Stimulated activated CD8-positive, alpha-beta memory T cell treated with anti-CD3 and anti-CD28 coated beads, Interleukin-4, amount 100 ng/mL, for 4 hours (primary cell): ENCODE results near the gene TNFSF11.
"Not testable (repeated sequence)": the region's sequence is repeated elsewhere in the genome, so short reads cannot be mapped to it uniquely, and the experiment has no call there.

Experiments used
- DNase-seq, 2 donors: peaks; one replicate each; pipeline ENCODE4 v3.0.0-alpha.2; 2020; ENCODE audit warnings: low read depth in 2 of 2, low spot score in 1 of 2

The TNFSF11 gene

DNA sequence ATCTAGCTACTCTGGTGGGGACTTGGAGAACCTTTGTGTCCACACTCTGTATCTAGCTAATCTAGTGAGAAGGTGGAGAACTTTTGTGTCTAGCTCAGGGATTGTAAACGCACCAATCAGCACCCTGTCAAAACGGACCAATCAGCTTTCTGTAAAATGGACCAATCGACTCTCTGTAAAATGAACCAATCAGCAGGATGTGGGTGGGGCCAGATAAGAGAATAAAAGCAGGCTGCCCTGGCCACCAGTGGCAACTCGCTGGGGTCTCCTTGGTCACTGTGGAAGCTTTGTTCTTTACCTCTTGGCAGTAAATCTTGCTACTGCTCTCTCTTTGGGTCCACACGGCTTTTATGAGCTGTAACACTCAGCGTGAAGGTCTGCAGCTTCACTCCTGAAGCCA lies 13.6 kb upstream of the TNFSF11 start:
- not testable (repeated sequence) for DNase-seq

DNA sequence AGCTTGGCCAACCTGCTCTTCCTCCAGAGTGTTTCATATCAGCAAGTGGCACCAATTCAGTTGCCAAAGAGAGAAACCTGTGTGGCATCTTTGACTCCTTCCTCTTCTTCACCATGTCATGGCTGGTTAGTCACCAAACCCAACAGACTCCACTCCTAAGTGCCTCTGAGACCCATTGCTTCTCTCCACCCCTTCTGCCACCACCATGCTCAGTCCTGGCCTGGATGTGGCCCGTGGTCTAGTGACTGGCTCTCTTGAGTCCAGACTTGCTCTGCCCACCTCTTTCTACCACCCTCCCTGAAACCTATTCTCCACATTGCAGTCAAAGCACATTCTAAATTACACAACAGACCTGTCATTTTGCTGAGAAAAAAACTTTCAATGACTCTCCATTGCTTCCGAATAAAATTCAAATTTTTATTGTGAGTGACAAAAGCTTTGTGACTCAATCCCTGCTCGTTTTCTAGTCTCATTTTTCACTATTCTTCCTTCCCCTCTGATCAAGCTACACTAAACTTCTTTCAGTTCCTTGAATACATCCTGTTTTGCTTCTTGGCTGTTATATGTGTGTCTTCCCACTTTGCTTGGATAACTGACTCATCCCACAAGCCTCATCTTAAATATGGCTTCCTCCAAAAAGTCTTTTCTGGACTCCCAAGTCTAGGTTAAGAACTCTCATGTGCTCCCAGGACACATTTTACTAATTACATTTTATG lies 12.0 kb upstream of the TNFSF11 start:
- DNase-seq, result no peak

GRCh38 chr13:42567906-42568305 lies 6.0 kb upstream of the TNFSF11 start:
- DNase-seq, result no peak

DNA sequence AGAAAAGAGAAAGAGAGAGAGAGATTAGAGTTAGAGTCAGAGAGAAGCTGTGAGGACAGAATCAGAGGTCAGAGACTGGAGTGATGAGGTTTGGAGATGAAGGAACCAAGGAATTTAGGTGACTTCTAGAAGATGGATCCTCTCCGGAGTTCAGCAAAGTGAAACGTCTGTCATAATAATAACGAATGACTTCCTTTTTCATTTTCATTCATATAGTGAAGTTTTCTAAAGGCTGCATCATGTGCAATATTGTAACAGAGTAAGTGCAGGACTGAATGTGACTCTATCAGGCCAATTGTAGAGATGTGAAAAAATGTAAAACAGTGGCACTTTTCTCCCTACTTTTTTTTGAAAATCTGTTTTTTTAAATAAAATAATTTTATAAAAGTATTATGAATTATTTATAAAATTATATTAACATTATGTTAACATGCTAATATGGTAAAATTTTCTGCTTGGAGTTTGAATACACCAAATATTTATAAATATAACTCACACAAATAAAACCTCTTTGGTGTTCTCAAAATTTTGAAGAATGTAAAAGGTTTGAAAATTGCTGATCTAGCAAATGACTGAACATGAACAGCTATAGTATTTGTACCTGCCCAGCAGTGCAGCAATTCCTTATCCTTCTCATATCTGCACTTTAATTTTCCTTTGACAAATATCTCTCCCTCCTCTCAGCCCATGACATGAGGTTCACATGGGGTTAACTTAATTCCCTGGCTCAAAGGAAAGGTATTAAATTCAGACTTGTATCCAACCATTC lies 4.2 kb upstream of the TNFSF11 start:
- DNase-seq, result no peak

DNA sequence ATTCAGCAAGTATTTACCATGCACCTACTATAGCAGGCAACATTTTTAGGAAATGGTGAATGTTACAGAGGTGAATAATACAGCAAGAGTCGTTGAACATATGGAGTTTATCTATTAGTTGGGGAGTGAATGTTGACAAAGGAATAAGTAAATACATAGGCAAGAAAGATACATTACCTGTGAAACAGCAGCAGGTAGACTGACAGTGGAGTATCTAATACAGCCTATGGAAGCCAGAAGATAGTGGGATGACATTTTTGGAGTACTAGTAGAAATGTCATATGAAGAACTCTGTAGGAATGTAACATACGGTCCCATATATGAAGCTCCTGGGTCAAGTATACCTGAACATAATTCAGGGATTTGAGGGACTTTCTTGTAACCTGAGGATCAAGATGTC lies 2.1 kb upstream of the TNFSF11 start:
- DNase-seq, result no peak

DNA sequence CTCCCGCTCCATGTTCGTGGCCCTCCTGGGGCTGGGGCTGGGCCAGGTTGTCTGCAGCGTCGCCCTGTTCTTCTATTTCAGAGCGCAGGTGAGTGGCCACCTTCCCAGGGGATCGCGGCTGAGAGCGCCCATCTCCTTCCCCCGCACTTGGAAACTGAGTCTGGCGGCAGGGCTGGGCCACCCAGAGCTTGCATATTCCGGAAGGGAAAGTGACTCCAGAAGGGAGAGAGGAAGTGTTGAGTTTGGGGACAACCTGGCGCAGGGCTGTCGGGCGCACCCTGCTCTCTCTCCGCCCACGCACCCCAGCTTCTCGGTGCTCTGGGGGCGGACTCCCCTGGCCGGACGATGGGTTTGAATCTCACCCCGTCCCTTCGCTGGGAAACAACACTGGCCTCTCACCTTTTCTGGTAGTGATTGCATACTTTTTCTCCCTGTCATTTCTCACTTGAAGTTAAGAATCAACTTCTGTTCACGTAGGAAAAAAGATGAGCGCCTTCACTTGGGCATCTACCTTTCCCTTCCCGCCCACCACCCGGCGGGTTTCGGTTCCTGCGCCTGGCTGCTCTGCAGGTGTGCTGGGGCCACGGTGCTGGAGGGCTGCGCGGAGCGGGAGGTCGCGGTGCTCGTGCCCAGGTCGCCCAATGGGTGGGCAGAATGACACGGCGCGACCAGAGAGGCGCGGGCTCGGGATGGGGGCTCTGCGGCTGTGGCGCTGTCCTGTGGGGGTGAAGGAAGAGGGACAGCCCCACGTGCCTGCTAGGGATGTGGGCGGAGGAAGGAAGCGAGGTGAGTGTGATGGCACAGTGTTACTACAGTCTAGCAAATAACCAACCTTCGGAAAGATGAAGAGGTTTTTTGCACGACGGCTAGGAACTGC lies 721 bp downstream of the TNFSF11 start:
- DNase-seq, result peak; percentile 40 to 47

GRCh38 chr13:42575938-42576337 lies 2.0 kb downstream of the TNFSF11 start:
- DNase-seq, result no peak

DNA sequence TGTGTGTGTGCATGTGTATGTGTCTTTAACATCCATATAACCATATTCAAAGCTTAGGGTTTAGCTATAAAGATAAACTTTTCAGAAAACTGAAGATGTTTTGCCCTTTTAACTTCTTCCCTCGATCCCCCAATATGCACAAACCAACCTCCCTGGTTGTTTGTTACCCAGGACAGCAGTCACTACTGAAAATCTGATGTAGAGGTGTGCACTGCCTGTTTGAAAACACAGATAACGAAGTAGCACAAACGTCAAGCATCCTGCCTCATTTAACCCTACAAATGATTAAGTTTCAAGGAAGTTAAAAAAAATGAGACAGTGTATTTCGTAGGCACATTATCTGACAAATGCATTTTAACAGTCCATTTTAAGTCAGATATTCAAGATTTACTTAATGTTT lies 3.6 kb downstream of the TNFSF11 start:
- DNase-seq, result no peak

DNA sequence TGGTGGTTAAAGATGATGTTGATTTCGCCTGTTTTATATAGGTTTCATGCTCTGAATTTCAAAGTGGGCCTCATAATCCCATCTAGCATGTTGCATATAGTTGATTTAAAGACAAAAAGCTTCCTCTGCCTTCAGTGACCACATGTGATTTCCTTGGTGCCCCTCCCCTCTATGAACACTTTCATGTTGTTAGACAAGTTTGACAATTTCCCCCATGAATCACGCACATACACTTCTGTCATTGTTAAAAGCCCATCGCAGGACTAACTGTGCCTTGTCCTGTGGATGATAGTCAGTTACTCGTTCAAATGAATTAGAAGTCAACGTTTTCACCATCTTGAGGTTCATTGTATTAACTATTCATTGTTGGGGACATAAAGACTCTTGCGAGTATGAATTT lies 6.7 kb downstream of the TNFSF11 start:
- DNase-seq, result no peak

DNA sequence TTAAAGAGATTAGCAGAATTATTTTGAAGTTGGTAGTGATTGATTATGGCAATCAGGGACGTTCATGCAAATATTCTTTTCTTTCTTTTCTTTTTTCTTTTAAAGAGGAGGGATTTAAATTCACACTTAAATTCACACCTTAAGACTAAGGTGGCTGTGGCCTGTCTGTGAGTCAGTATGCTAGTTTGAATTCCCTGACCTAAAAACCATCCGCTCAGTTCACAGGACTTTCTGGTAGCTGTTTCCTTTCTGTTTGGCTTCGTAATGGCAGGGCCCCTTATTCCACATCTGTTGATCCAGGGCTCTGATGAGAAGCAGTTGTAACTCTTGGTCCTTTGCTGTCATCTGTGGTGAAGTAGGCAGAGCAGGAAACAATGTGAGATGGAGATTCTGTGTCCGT lies 7.5 kb downstream of the TNFSF11 start:
- DNase-seq, result no peak

GRCh38 chr13:42591602-42592001 lies 17.6 kb downstream of the TNFSF11 start:
- DNase-seq, result no peak

GRCh38 chr13:42592915-42593900 lies 19.3 kb downstream of the TNFSF11 start:
- DNase-seq, result no peak

DNA sequence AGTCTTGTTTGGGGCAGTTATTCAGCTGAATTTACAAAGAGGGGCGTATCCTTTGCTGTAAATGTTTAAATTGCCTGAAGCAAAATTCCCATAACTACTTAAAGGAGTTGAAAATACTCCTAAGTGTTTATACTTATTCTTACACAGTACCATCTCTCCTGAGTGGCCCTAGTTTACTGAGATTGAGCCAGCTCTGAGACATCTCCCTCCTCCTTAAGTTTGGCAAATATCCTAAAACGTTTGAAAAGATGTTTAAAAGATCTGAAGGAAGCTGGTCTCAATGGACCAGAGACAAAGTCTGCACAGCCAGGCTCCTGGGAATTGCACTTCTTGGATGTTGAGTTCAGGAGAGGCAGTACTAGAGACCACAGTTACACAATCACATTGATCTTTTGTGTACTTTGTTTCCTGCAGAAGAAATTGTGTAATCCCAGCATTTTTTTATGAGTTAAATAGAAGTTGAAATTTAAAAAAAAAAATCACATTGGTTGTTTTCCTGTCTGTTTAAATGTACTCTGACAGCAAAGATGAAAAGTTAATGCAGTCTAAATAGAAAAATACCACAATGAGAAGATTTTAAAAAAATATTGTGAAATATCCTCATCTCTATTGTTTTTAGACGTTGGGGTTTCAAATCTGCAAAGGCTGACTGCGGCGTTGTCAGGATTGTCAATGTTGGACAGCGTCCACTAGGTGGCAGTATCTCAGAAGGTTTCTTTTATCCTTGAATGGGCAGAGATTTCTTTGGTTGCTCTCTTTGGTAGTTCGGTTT lies 20.7 kb downstream of the TNFSF11 start:
- peak; percentile 10 to 26 for DNase-seq

DNA sequence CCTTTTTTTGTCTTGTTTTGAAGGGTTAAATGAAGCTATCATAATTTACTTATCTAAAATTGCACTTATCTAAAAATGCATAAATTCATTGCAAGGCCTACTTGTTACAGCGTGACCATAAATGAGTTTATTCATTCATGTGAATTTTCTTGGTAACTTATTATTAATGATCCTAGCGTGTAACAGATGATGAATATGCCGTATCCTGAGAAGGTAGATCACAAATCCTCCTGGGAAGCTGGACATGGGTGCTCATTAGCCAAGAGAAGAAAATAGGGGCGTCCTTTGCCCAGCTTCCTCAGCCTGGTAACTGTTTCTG lies 21.3 kb downstream of the TNFSF11 start:
- DNase-seq, result no peak

DNA sequence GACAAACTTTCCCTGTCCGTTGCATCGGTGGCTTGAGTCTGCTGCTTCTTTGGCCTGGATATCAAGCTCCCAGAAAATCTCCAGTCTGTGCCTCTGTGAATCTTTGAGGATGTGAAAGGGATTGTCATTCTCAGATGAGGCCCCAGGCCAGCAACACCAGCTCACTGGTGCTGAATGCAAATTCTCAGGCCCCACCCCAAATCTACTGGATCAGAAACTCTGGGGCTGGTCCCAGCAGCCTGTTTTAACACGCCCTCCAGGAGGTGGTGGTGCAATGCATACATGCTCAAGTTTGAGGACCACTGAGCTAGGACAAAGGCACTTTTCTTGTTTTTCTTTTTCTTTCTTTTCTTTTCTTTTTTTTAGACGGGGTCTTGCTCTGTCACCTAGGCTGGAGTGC lies 23.6 kb downstream of the TNFSF11 start:
- no peak for DNase-seq

DNA sequence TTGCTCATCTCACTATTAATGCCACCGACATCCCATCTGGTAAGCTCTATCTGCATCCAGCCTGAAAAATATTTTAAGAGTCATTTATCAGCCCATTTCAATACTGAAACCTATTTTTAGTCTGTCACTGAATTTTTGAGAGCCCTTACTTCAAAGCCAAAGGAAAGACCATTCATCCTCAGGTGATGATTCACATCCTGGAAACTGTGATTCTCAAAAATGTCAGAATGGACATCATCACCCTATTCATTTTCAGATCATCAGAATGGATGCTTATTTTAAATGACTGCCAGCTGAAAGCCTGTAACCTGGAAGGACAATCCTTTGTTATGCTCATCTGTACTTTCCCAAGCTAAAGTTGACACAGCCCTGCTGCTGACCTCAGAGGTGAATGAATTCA lies 27.0 kb downstream of the TNFSF11 start:
- DNase-seq, result no peak

DNA sequence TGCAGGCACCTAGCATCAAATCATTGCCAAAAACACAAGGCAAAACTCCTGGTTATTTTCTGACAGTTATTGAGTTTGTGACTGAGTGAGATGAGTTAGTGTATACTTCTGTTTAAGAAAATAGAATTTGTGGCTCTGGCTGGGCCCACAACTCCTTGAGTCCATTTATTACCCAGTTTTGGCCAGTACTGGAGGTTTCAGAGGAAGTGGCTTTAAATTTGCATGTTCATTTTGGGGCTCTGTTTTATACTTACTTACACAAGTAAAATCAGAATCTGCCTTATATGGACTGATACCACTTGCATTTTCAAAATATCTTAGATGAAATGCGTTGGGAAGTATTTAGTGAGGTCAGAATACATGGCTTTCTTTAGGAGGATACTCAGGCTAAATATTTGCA lies 29.0 kb downstream of the TNFSF11 start:
- no peak for DNase-seq

DNA sequence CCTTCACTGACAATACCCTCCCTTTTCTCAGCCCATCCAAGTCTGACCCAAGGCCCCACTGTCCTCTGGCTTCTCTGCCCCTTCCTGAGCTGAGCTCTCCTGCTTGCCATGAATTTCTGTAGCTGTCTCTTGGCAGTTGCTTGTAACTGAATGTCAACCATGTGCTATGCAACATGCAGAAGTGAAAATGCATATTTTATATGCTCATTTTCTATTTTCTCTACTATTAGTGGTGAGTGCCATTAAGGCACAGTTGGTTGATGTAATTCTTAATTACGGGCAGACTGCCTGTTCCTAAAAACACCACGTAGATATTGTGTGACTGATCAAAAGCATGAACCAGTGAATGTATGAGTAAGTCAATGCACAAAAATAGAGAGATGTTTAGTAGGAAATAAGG lies 29.6 kb downstream of the TNFSF11 start:
- no peak for DNase-seq

DNA sequence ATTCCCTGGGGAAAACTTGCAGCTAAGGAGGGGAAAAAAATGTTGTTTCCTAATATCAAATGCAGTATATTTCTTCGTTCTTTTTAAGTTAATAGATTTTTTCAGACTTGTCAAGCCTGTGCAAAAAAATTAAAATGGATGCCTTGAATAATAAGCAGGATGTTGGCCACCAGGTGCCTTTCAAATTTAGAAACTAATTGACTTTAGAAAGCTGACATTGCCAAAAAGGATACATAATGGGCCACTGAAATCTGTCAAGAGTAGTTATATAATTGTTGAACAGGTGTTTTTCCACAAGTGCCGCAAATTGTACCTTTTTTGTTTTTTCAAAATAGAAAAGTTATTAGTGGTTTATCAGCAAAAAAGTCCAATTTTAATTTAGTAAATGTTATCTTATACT lies 33.6 kb downstream of the TNFSF11 start:
- DNase-seq, result no peak

DNA sequence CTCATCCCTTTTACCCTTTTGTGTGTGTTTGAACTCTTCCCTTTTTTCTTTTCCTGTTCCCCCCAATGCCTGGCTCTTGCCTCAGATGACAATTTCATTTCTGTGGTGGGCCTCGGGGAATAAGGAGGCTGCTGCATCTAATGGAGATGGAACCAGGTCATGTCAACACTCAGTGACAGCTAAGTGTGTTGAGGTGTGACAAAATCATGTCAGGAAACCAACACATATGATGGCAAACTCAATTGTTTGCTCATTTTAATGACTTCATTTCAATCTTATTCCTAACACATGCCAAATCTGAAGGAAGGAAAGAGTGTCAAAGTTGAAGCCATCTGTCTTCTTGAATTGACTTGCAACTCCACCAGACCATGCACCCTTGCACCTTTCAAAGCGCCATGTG lies 36.7 kb downstream of the TNFSF11 start:
- DNase-seq, result no peak
